Astrocyte (in vitro differentiated cells and primary cell): ENCODE results near the gene HDDC2. TPM values are rescaled to one million over a fixed set of nuclear protein-coding genes. Genes with fewer than 3 reads are reported as not detected.

ENCODE experiments used
- DNase-seq: peaks from one replicate; pipeline ENCODE4 v3.0.0-alpha.2; 2010; ENCODE audit warnings: low read depth
- FAIRE-seq: peaks from 2 replicates; lab custom pipeline; 2011; peaks lifted over from hg19 to GRCh38; lab: Jason Lieb, UNC
- H2AFZ ChIP-seq: 2 replicates; pipeline ENCODE4 v1.6.0; 2012; ENCODE audit warnings: low read depth, low read length, inconsistent platforms
- H3K27ac ChIP-seq: 2 replicates; pipeline ENCODE4 v1.5.1; 2011; ENCODE audit warnings: low read depth, low read length, inconsistent platforms
- H3K27me3 ChIP-seq: 2 replicates; pipeline ENCODE4 v1.6.0; 2011; ENCODE audit warnings: low read length, inconsistent platforms; ENCODE audit not compliant: insufficient read depth
- H3K36me3 ChIP-seq: 2 replicates; pipeline ENCODE4 v1.5.1; 2011; ENCODE audit warnings: low read length, inconsistent platforms; ENCODE audit not compliant: insufficient read depth
- H3K4me1 ChIP-seq: 2 replicates; pipeline ENCODE4 v1.5.1; 2011; ENCODE audit warnings: low read length, inconsistent platforms; ENCODE audit not compliant: insufficient read depth
- H3K4me2 ChIP-seq: 2 replicates; pipeline ENCODE4 v1.6.0; 2012; ENCODE audit warnings: low read length, inconsistent platforms
- H3K4me3 ChIP-seq: 2 replicates; pipeline ENCODE4 v1.5.1; 2011; ENCODE audit warnings: low read depth, mild to moderate bottlenecking, low read length, inconsistent platforms; ENCODE audit not compliant: insufficient read depth
- H3K79me2 ChIP-seq: 2 replicates; pipeline ENCODE4 v1.6.0; 2012; ENCODE audit warnings: mild to moderate bottlenecking, low read length, inconsistent platforms; ENCODE audit not compliant: insufficient read depth
- H3K9ac ChIP-seq: 2 replicates; pipeline ENCODE4 v1.6.0; 2012; ENCODE audit warnings: mild to moderate bottlenecking, low read length, inconsistent platforms
- H3K9me3 ChIP-seq: 2 replicates; pipeline ENCODE4 v1.5.1; 2012; ENCODE audit warnings: low read depth, mild to moderate bottlenecking, low read length, inconsistent platforms; ENCODE audit not compliant: insufficient read depth
- H4K20me1 ChIP-seq: 2 replicates; pipeline ENCODE4 v1.6.0; 2012; ENCODE audit warnings: low read length, inconsistent platforms; ENCODE audit not compliant: insufficient read depth
- H3K27ac Mint-ChIP-seq: one replicate; pipeline ENCODE4 v1.8.0; 2021; ENCODE audit warnings: mild to moderate bottlenecking, mixed read lengths; ENCODE audit not compliant: unreplicated experiment
- H3K27me3 Mint-ChIP-seq: one replicate; pipeline ENCODE4 v1.8.0; 2021; ENCODE audit warnings: low read depth, mixed read lengths; ENCODE audit not compliant: unreplicated experiment
- H3K36me3 Mint-ChIP-seq: one replicate; pipeline ENCODE4 v1.8.0; 2021; ENCODE audit warnings: low read depth, mixed read lengths; ENCODE audit not compliant: unreplicated experiment
- H3K4me1 Mint-ChIP-seq: one replicate; pipeline ENCODE4 v1.8.0; 2021; ENCODE audit warnings: low read depth, mixed read lengths; ENCODE audit not compliant: unreplicated experiment
- H3K4me3 Mint-ChIP-seq: one replicate; pipeline ENCODE4 v1.8.0; 2021; ENCODE audit warnings: mild to moderate bottlenecking, moderate library complexity, mixed read lengths; ENCODE audit not compliant: unreplicated experiment
- H3K9me3 Mint-ChIP-seq: one replicate; pipeline ENCODE4 v1.8.0; 2021; ENCODE audit warnings: mild to moderate bottlenecking, mixed read lengths; ENCODE audit not compliant: unreplicated experiment
- EZH2 ChIP-seq: IDR thresholded peaks from 2 replicates; pipeline ENCODE4 v1.6.1; 2012; ENCODE audit warnings: mild to moderate bottlenecking, low read length, inconsistent platforms; ENCODE audit not compliant: insufficient read depth
- total RNA-seq: library from RNA; stranded (reverse); gene quantifications from 2 replicates; pipeline ENCODE4 v1.2.1, GENCODE V29; 2021
- TF ChIP-seq, protein P1 (sequence below): IDR thresholded peaks from 2 replicates; pipeline ENCODE4 v1.5.1; 2011; ENCODE audit warnings: low read depth, mild to moderate bottlenecking, inconsistent platforms, low read length, moderate library complexity; ENCODE audit not compliant: insufficient read depth

The HDDC2 gene
- total RNA-seq, 1 donor from 2014 or later, result 53.5 TPM

DNA sequence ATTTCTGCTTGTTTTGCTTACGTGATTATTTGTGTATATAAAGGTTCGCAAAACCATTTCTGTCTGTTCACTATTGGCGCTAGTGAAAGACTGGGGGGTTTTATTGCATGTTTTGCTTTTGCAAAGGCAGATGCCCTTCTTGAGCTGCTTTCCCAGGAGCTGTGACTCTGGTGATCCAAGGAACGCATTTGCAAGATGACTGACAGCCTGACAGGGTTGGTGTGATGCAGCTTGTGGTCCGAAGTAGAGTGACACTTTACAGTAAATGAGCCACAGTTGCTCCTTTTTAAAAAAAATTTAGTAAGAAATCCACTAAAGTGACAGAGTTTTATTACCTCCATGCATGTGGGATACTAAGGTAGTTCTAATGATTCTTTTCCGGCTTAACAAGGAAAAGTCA is 74.5 kb downstream of the HDDC2 start:
- Histone ChIP-seq H3K4me2 (no peak overlapping the region), H3K4me1 (no peaks in the 10 kb centered on the region), H3K79me2 (no peaks in the 10 kb centered on the region), H2AFZ (no peak overlapping the region), H4K20me1 (no peaks in the 10 kb centered on the region), H3K27me3 (no peaks in the 10 kb centered on the region), H3K27ac (no peak overlapping the region), H3K4me3 (no peak overlapping the region), H3K9me3 (no peaks in the 10 kb centered on the region), H3K36me3 (no peaks in the 10 kb centered on the region), H3K9ac (no peak overlapping the region)
- FAIRE-seq (no peak), DNase-seq (no peak)
- Mint-ChIP-seq H3K4me1 (peaks cover 14% of the 10 kb centered on the region), H3K27ac (no peak overlapping the region), H3K36me3 (no peaks in the 10 kb centered on the region), H3K4me3 (no peak overlapping the region), H3K27me3 (no peaks in the 10 kb centered on the region), H3K9me3 (no peaks in the 10 kb centered on the region)
- TF ChIP-seq, protein P1, sequence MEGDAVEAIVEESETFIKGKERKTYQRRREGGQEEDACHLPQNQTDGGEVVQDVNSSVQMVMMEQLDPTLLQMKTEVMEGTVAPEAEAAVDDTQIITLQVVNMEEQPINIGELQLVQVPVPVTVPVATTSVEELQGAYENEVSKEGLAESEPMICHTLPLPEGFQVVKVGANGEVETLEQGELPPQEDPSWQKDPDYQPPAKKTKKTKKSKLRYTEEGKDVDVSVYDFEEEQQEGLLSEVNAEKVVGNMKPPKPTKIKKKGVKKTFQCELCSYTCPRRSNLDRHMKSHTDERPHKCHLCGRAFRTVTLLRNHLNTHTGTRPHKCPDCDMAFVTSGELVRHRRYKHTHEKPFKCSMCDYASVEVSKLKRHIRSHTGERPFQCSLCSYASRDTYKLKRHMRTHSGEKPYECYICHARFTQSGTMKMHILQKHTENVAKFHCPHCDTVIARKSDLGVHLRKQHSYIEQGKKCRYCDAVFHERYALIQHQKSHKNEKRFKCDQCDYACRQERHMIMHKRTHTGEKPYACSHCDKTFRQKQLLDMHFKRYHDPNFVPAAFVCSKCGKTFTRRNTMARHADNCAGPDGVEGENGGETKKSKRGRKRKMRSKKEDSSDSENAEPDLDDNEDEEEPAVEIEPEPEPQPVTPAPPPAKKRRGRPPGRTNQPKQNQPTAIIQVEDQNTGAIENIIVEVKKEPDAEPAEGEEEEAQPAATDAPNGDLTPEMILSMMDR, result no peak
- no peak for TF ChIP-seq EZH2

Other genes starting within 250 kb of the HDDC2 start
- 32.4 and 32.8 TPM in 2 replicates for gene TPD52L1, start 148.2 kb downstream of the HDDC2 start, total RNA-seq